HCT116 (cell line): Measurements from ENCODE around the gene XIAP. TPM values are rescaled to one million over a fixed set of nuclear protein-coding genes. Genes with fewer than 3 reads are reported as not detected.

Experiments used
- ATAC-seq: fragments of 200-7000 bp; cut with Tn5 transposase; 2 replicates; pipeline ENCODE4 v1.9.1; 2020; ENCODE audit warnings: mild to moderate bottlenecking, moderate library complexity
- BruUV-seq: library from RNA; stranded (reverse); fragments of 400-500 nt; replicated peaks from 2 replicates; lab custom pipeline; 2021; lab: Mats Ljungman, UMichigan
- CTCF ChIA-PET: fragments of 300-600 bp; sonication (Branson Sonifier 250); formaldehyde crosslinking; loops from one replicate; lab custom pipeline; 2021; ENCODE audit warnings: antibody characterized with exemption; lab: Charles Lee
- POLR2A ChIA-PET: fragments of 300-600, 350-600 bp; sonication (Branson Sonifier 250); formaldehyde crosslinking; loops from one replicate; lab custom pipeline; 2021; ENCODE audit warnings: antibody characterized with exemption; lab: Charles Lee
- RAD21 ChIA-PET, 2 experiments: fragments of 300-600 bp; sonication (Branson Sonifier 250); formaldehyde crosslinking; loops; one replicate each; lab custom pipeline; 2023; ENCODE audit warnings: low total read pairs in 2 of 2; ENCODE audit not compliant: uncharacterized antibody in 2 of 2, unreplicated experiment in 2 of 2, low non-redundant PET in 1 of 2; lab: Charles Lee
- DNase-seq: peaks from one replicate; pipeline ENCODE4 v3.0.0-alpha.2; 2010; ENCODE audit warnings: low read depth, low spot score
- H2AFZ ChIP-seq: fragments of 200-600 bp; shearing (Covaris generic), sonication (generic); 2 replicates; pipeline ENCODE4 v1.6.1; 2017; ENCODE audit warnings: low read depth, mixed run types, mixed read lengths, antibody characterized with exemption, low read length; ENCODE audit not compliant: poor library complexity, severe bottlenecking
- H3K27ac ChIP-seq: 2 replicates; pipeline ENCODE4 v1.5.1; 2012; ENCODE audit warnings: low read depth, low read length
- H3K27me3 ChIP-seq: fragments of 200-600 bp; sonication (generic); 2 replicates; pipeline ENCODE4 v1.6.1; 2016; ENCODE audit warnings: mixed run types, low read length, mixed read lengths; ENCODE audit not compliant: insufficient read depth
- H3K36me3 ChIP-seq, 2 experiments: fragments of 200-500 bp in 1 of 2; fragments of 200-600 bp in 1 of 2; sonication (Bioruptor generic) in 1 of 2; sonication (generic) in 1 of 2; 2 replicates each; pipeline versions ENCODE4 v1.5.1 to v1.6.1; 2014 to 2016; ENCODE audit warnings: low read length in 2 of 2, inconsistent platforms in 1 of 2, mixed read lengths in 1 of 2, mixed run types in 1 of 2; ENCODE audit not compliant: insufficient read depth in 2 of 2, control insufficient read depth in 1 of 2
- H3K4me1 ChIP-seq, 2 experiments: fragments of 200-600 bp in 1 of 2; sonication (generic) in 1 of 2; 2 replicates each; pipeline versions ENCODE4 v1.5.1 to v1.6.1; 2012 to 2017; ENCODE audit warnings: low read length in 2 of 2, inconsistent platforms in 1 of 2, mild to moderate bottlenecking in 1 of 2, mixed read lengths in 1 of 2, mixed run types in 1 of 2, moderate library complexity in 1 of 2; ENCODE audit not compliant: insufficient read depth in 2 of 2, control insufficient read depth in 1 of 2
- H3K4me2 ChIP-seq: fragments of 200-600 bp; sonication (generic); 2 replicates; pipeline ENCODE4 v1.6.1; 2017; ENCODE audit warnings: mixed run types, low read length, mixed read lengths
- H3K4me3 ChIP-seq, 2 experiments: fragments of 200-600 bp in 1 of 2; sonication (generic) in 1 of 2; replicated peaks in 1 of 2; 2 replicates each; pipeline ENCODE4 v1.5.1; 2011 to 2016; ENCODE audit warnings: low read length in 2 of 2, control low read depth in 1 of 2, low read depth in 1 of 2, mild to moderate bottlenecking in 1 of 2, mixed read lengths in 1 of 2, mixed run types in 1 of 2
- H3K79me2 ChIP-seq: fragments of 200-600 bp; sonication (generic); 2 replicates; pipeline ENCODE4 v1.6.1; 2017; ENCODE audit warnings: mild to moderate bottlenecking, mixed run types, low read length, moderate library complexity, mixed read lengths; ENCODE audit not compliant: insufficient read depth
- H3K9ac ChIP-seq: fragments of 200-600 bp; sonication (generic); 2 replicates; pipeline ENCODE4 v1.6.1; 2016; ENCODE audit warnings: low read length, mixed read lengths
- H3K9me2 ChIP-seq: fragments of 200-600 bp; sonication (generic), shearing (Covaris generic); 2 replicates; pipeline ENCODE4 v1.6.1; 2017; ENCODE audit warnings: mixed run types, mild to moderate bottlenecking, moderate library complexity; ENCODE audit not compliant: insufficient read depth
- H3K9me3 ChIP-seq, 2 experiments: fragments of 200-500 bp in 1 of 2; fragments of 200-600 bp in 1 of 2; sonication (Bioruptor generic) in 1 of 2; sonication (generic) in 1 of 2; 2 replicates each; pipeline ENCODE4 v1.6.1; 2014 to 2017; ENCODE audit warnings: low read length in 2 of 2, mixed read lengths in 2 of 2, inconsistent platforms in 1 of 2, low read depth in 1 of 2, mild to moderate bottlenecking in 1 of 2, mixed run types in 1 of 2, moderate library complexity in 1 of 2; ENCODE audit not compliant: control insufficient read depth in 1 of 2, insufficient read depth in 1 of 2
- H4K20me1 ChIP-seq: fragments of 200-600 bp; sonication (generic), shearing (Covaris generic); 2 replicates; pipeline ENCODE4 v1.6.1; 2017; ENCODE audit warnings: mixed run types, mild to moderate bottlenecking, moderate library complexity; ENCODE audit not compliant: insufficient read depth
- EZH2 ChIP-seq: fragments of 200-600 bp; sonication (generic); IDR thresholded peaks from 2 replicates; pipeline ENCODE4 v1.6.1; 2017; ENCODE audit warnings: antibody characterized with exemption, mixed run types
- EZH2phosphoT487 ChIP-seq: fragments of 200-600 bp; IDR thresholded peaks from 2 replicates; pipeline ENCODE4 v1.6.1; 2018; ENCODE audit warnings: antibody characterized with exemption, borderline replicate concordance
- FOSL1 ChIP-seq: IDR thresholded peaks from 2 replicates; pipeline ENCODE4 v1.6.1; 2012; ENCODE audit warnings: low read depth
- POLR2A ChIP-seq: IDR thresholded peaks from 2 replicates; pipeline ENCODE4 v1.7.0; 2011; ENCODE audit warnings: borderline replicate concordance; ENCODE audit not compliant: insufficient read depth, insufficient read length; ENCODE audit errors: extremely low read depth
- RAD21 ChIP-seq: IDR thresholded peaks from 2 replicates; pipeline ENCODE4 v1.6.1; 2012; ENCODE audit warnings: low read depth, mild to moderate bottlenecking
- REST ChIP-seq: IDR thresholded peaks from 2 replicates; pipeline ENCODE4 v1.6.1; 2012; ENCODE audit warnings: low read depth
- SP1 ChIP-seq: IDR thresholded peaks from 2 replicates; pipeline ENCODE4 v1.6.1; 2012; ENCODE audit warnings: low read depth
- SRF ChIP-seq: IDR thresholded peaks from 2 replicates; pipeline ENCODE4 v1.6.1; 2012; ENCODE audit warnings: low read depth
- TCF7L2 ChIP-seq: IDR thresholded peaks from 2 replicates; pipeline ENCODE4 v1.7.0; 2011; ENCODE audit warnings: borderline replicate concordance, inconsistent platforms; ENCODE audit not compliant: insufficient read depth, insufficient read length; ENCODE audit errors: extremely low read depth
- ZNF274 ChIP-seq: fragments of 200-500 bp; sonication (Bioruptor generic); IDR thresholded peaks from 2 replicates; pipeline ENCODE4 v1.6.1; 2014; ENCODE audit warnings: mild to moderate bottlenecking, low read depth, low read length, inconsistent platforms
- intact Hi-C: fragments of 100-400 bp; cut with micrococcal nuclease; formaldehyde crosslinking; loops from 2 replicates; pipeline ENCODE4 v1.10.0; 2022
- total RNA-seq: library from RNA; stranded (reverse); gene quantifications from one replicate; pipeline ENCODE4 v1.2.1, GENCODE V29; 2021; ENCODE audit not compliant: unreplicated experiment
- TF ChIP-seq, protein P1 (sequence below), 3 experiments: fragments of 200-600 bp in 1 of 3; sonication (generic) in 1 of 3; IDR thresholded peaks in 2 of 3; conservative IDR thresholded peaks in 1 of 3; 2 replicates each; pipeline ENCODE4 v1.5.1; 2012 to 2017; ENCODE audit warnings: low read depth in 2 of 3, low read length in 2 of 3, antibody characterized with exemption in 1 of 3, borderline replicate concordance in 1 of 3, control low read depth in 1 of 3, mild to moderate bottlenecking in 1 of 3, mixed read lengths in 1 of 3, mixed run types in 1 of 3, moderate library complexity in 1 of 3; ENCODE audit not compliant: insufficient read depth in 1 of 3

XIAP gene
- total RNA-seq, 1 experiment from 2014 or later, result 41.0 TPM

GRCh38 chrX:123920105-123920785 lies 60.4 kb downstream of the XIAP start:
- ChIA-PET CTCF (no interaction called here), POLR2A (no interaction called here), RAD21 (no interaction called here)
- Histone ChIP-seq H3K9ac (no peak overlapping the region), H2AFZ (no peak overlapping the region), H4K20me1 (no peaks in the 10 kb centered on the region), H3K9me3 (no peaks in the 10 kb centered on the region), H3K27ac (no peak overlapping the region), H3K9me2 (no peaks in the 10 kb centered on the region), H3K4me3 (no peak overlapping the region), H3K79me2 (no peaks in the 10 kb centered on the region), H3K27me3 (no peaks in the 10 kb centered on the region), H3K4me1 (peaks cover 2 to 11% of the 10 kb centered on the region in 2 experiments; a peak in 3 of 4 replicates), H3K4me2 (no peak overlapping the region), H3K36me3 (no peaks in the 10 kb centered on the region)
- 0 out of 2 replicates have a peak, but pooled peaks have one; percentile 14 for TF ChIP-seq FOSL1
- no peak for TF ChIP-seq TCF7L2
- DNase-seq (no peak), ATAC-seq (0 out of 2 replicates have a peak, but pooled peaks have one; percentile 50)
- no TSS peak for BruUV-seq
- intact Hi-C loops, result no loop called here

DNA sequence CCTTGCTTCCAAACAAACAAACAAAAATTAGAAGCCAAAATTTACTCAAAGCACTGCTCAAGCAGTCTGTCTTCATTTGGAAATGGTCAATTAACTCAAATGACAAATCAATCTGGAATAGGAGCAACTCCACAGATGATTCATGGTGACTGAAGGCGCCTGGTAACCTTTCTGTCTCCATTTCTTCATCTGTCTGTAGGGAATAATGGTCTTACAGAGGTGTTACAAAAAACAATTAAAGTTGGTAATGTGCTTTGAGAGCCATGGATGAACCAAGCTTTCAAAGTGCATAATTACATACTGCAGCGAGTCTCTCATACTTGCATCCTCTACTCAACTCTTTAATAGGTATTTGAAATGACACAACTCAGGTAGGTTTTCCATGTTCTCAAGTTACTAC lies 63.4 kb downstream of the XIAP start:
- no peak overlapping the region for H3K4me2 ChIP-seq
- H3K27me3 ChIP-seq, result no peaks in the 10 kb centered on the region
- no TSS peak for BruUV-seq
- no peaks in the 10 kb centered on the region for H3K9me3 ChIP-seq
- H3K9me2 ChIP-seq, result no peaks in the 10 kb centered on the region
- ChIA-PET CTCF (interaction anchor here (1.3 kb wide), 1 partner anchor 90 kb away, joined by 3 read pairs; no protein-coding TSS in a partner anchor), POLR2A (no interaction called here), RAD21 (no interaction called here)
- DNase-seq (no peak), ATAC-seq (no peak)
- H2AFZ ChIP-seq, result no peak overlapping the region
- no peak overlapping the region for H3K9ac ChIP-seq
- no peak overlapping the region for H3K27ac ChIP-seq
- H3K4me3 ChIP-seq, result no peak overlapping the region
- no peaks in the 10 kb centered on the region for H3K79me2 ChIP-seq
- no peaks in the 10 kb centered on the region for H3K36me3 ChIP-seq
- intact Hi-C loops, result no loop called here
- no peaks in the 10 kb centered on the region for H4K20me1 ChIP-seq
- peaks cover 1 to 8% of the 10 kb centered on the region in 2 experiments; a peak in 3 of 4 replicates for H3K4me1 ChIP-seq
- no peak for TF ChIP-seq TCF7L2
- TF ChIP-seq SRF, result no peak
- TF ChIP-seq ZNF274, result no peak
- TF ChIP-seq RAD21, result no peak
- TF ChIP-seq, protein P1, sequence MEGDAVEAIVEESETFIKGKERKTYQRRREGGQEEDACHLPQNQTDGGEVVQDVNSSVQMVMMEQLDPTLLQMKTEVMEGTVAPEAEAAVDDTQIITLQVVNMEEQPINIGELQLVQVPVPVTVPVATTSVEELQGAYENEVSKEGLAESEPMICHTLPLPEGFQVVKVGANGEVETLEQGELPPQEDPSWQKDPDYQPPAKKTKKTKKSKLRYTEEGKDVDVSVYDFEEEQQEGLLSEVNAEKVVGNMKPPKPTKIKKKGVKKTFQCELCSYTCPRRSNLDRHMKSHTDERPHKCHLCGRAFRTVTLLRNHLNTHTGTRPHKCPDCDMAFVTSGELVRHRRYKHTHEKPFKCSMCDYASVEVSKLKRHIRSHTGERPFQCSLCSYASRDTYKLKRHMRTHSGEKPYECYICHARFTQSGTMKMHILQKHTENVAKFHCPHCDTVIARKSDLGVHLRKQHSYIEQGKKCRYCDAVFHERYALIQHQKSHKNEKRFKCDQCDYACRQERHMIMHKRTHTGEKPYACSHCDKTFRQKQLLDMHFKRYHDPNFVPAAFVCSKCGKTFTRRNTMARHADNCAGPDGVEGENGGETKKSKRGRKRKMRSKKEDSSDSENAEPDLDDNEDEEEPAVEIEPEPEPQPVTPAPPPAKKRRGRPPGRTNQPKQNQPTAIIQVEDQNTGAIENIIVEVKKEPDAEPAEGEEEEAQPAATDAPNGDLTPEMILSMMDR (IDR thresholded peaks at IDR 0.05 in 2 of 3, conservative IDR thresholded peaks at IDR 0.05 in 1 of 3; ENCODE audit: borderline replicate concordance in 1 of 3, insufficient read depth in 1 of 3, low read depth in 2 of 3, low read length in 2 of 3), result no peak
- TF ChIP-seq EZH2, result no peak
- no peak for TF ChIP-seq REST
- no peak for TF ChIP-seq EZH2phosphoT487
- no peak for TF ChIP-seq SP1
- TF ChIP-seq POLR2A, result no peak
